DND-41 (cell line): ENCODE data around the gene AATF.

Experiments
- ATAC-seq: fragments of 200-7000 bp; cut with Tn5 transposase; 3 replicates; pipeline ENCODE4 v1.9.1; 2021; ENCODE audit warnings: low read depth; ENCODE audit not compliant: insufficient read depth
- DNase-seq: peaks from one replicate; pipeline ENCODE4 v3.0.0-alpha.2; 2020
- H2AFZ ChIP-seq: 2 replicates; pipeline ENCODE4 v1.6.0; 2012; ENCODE audit warnings: low read depth, low read length
- H3K27ac ChIP-seq: 2 replicates; pipeline ENCODE4 v1.5.1; 2012; ENCODE audit warnings: low read length, inconsistent platforms
- H3K27me3 ChIP-seq: fragments of 200-600 bp; sonication (generic); 2 replicates; pipeline ENCODE4 v1.6.0; 2012; ENCODE audit warnings: low read length, mild to moderate bottlenecking, inconsistent platforms; ENCODE audit not compliant: insufficient read depth, poor library complexity
- H3K36me3 ChIP-seq: 2 replicates; pipeline ENCODE4 v1.5.1; 2012; ENCODE audit warnings: low read length, inconsistent platforms; ENCODE audit not compliant: insufficient read depth
- H3K4me1 ChIP-seq: 2 replicates; pipeline ENCODE4 v1.5.1; 2012; ENCODE audit warnings: mild to moderate bottlenecking, low read length; ENCODE audit not compliant: insufficient read depth
- H3K4me2 ChIP-seq: 2 replicates; pipeline ENCODE4 v1.6.0; 2012; ENCODE audit warnings: mild to moderate bottlenecking, moderate library complexity, low read length, inconsistent platforms; ENCODE audit not compliant: insufficient read depth
- H3K4me3 ChIP-seq, 2 experiments: fragments of 200-600 bp in 1 of 2; shearing (Covaris generic) in 1 of 2; 2 replicates each; pipeline ENCODE4 v1.5.1; 2012 to 2016; ENCODE audit warnings: inconsistent platforms in 2 of 2, low read length in 2 of 2, mild to moderate bottlenecking in 2 of 2, low read depth in 1 of 2, moderate library complexity in 1 of 2
- H3K79me2 ChIP-seq: 2 replicates; pipeline ENCODE4 v1.6.0; 2012; ENCODE audit warnings: low read length, inconsistent platforms; ENCODE audit not compliant: insufficient read depth
- H3K9ac ChIP-seq: 2 replicates; pipeline ENCODE4 v1.6.0; 2012; ENCODE audit warnings: low read depth, mild to moderate bottlenecking, inconsistent platforms, low read length, moderate library complexity
- H3K9me3 ChIP-seq: 2 replicates; pipeline ENCODE4 v1.5.1; 2012; ENCODE audit warnings: low read length, moderate library complexity, mild to moderate bottlenecking, inconsistent platforms; ENCODE audit not compliant: insufficient read depth, severe bottlenecking
- H4K20me1 ChIP-seq: 2 replicates; pipeline ENCODE4 v1.6.0; 2012; ENCODE audit warnings: low read length; ENCODE audit not compliant: insufficient read depth
- CTCF ChIP-seq: IDR thresholded peaks from 2 replicates; pipeline ENCODE4 v1.5.1; 2012; ENCODE audit warnings: borderline replicate concordance, low read length, moderate library complexity, mild to moderate bottlenecking; ENCODE audit not compliant: poor library complexity, severe bottlenecking; ENCODE audit errors: extremely low read depth
- EZH2 ChIP-seq: IDR thresholded peaks from 3 replicates; pipeline ENCODE4 v1.6.1; 2012; ENCODE audit warnings: borderline replicate concordance, low read depth, mild to moderate bottlenecking, moderate library complexity, low read length, inconsistent platforms; ENCODE audit not compliant: severe bottlenecking

AATF gene

DNA sequence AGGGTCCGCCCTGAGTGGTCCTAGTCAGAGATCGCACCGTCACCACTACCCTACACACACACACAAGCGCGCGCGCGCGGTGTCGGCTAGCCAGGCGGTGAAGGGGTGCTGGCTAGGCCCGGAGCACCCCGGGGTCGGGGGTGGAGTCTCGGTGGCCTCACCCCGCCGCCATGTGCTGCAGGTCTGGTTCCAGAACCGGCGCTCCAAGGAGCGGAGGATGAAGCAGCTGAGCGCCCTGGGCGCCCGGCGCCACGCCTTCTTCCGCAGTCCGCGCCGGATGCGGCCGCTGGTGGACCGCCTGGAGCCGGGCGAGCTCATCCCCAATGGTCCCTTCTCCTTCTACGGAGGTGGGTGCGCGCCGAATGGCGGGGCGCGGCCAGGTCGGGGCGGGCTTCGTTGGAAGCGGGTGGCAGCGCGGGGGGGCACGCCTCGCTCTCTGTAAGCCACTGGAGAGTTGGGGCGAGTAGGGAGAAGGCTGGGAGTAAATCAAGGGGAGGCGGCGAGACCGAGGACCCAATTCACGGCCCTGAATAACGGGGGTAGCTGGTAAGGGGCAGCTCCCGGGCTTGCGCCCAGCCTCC lies 6.6 kb upstream of the AATF start:
- no peak overlapping the region for H3K9ac ChIP-seq
- ATAC-seq (no peak), DNase-seq (no peak)
- no peak for TF ChIP-seq EZH2
- TF ChIP-seq CTCF: no peak
- no peaks in the 10 kb centered on the region for H3K36me3 ChIP-seq
- no peak overlapping the region for H3K4me2 ChIP-seq
- no peak overlapping the region for H2AFZ ChIP-seq
- no peaks in the 10 kb centered on the region for H3K9me3 ChIP-seq
- no peak overlapping the region for H3K4me3 ChIP-seq
- H3K79me2 ChIP-seq: no peaks in the 10 kb centered on the region
- H3K27ac ChIP-seq: no peak overlapping the region
- H3K27me3 ChIP-seq: no peaks in the 10 kb centered on the region
- H4K20me1 ChIP-seq: no peaks in the 10 kb centered on the region
- H3K4me1 ChIP-seq: peaks cover under 1% of the 10 kb centered on the region; the same call in 1 of the 2 replicates

GRCh38 chr17:36942631-36943125 lies 6.1 kb upstream of the AATF start:
- Histone ChIP-seq H2AFZ (no peak overlapping the region), H3K4me2 (no peak overlapping the region), H3K9ac (no peak overlapping the region), H3K4me3 (no peak overlapping the region), H4K20me1 (no peaks in the 10 kb centered on the region), H3K9me3 (no peaks in the 10 kb centered on the region), H3K4me1 (peaks cover 6% of the 10 kb centered on the region), H3K79me2 (no peaks in the 10 kb centered on the region), H3K27me3 (no peaks in the 10 kb centered on the region), H3K36me3 (no peaks in the 10 kb centered on the region), H3K27ac (no peak overlapping the region)
- DNase-seq (no peak), ATAC-seq (no peak)
- TF ChIP-seq EZH2 (no peak), CTCF (no peak)

DNA sequence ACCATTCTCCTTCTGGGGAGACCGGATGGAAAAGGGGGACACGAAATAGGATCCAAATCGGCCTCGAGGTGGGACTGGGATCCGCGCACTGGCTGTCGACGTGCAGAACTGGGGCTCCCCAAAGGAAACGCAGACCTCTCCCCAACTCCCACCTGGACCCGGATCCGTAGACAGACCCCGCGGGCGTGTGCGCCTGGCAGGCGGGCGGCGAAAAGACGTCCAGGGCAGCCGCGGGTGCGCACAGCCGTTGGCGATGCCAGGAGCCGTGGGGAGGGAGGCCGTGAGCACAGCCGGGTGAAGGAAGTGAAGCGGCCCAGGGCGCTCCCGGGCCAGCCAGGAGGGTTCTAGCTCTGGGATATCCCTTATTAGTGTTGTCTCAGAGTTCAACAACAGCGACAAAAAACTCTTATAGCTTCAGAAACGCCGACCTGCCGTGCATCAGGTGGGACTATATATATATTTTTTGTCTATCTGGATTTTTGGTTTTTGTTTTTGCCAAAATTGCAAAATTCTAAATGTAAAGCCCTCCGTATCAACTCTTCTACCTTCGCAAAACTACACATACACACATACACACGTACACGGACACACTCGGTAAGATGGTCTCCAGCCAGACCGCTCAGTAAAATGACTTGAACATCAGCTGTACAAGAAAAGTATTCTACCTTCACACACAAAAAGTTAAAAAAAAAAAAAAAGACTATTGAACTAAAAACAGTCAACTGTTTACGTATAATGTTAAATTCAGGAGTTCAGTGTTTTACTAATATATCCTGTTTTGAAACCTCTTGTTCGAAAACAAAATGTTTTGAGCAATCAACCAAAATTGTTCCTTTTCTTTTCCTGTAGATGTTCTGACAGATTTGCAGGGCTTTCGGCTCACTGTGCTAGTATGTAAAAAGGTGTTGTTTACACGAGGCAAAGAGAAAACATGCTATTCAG lies 5.2 kb upstream of the AATF start:
- Histone ChIP-seq H3K4me1 (peaks cover 14% of the 10 kb centered on the region), H3K9me3 (no peaks in the 10 kb centered on the region), H3K79me2 (peaks cover 3% of the 10 kb centered on the region; the same call in 1 of the 2 replicates), H3K4me2 (no peak overlapping the region), H3K9ac (no peak overlapping the region), H3K36me3 (no peaks in the 10 kb centered on the region), H4K20me1 (no peaks in the 10 kb centered on the region), H3K4me3 (no peak overlapping the region), H2AFZ (no peak overlapping the region), H3K27ac (no peak overlapping the region), H3K27me3 (no peaks in the 10 kb centered on the region)
- no peak for TF ChIP-seq CTCF
- TF ChIP-seq EZH2: no peak
- ATAC-seq: no peak
- no peak for DNase-seq
